ENCODE results near the gene OPCML. TPM values are rescaled to one million over a fixed set of nuclear protein-coding genes. Genes with fewer than 3 reads are reported as not detected.

The OPCML gene
- total and polyA plus RNA-seq, 12 donors, result under 0.01 to 1.2 (median 0.39) TPM

DNA sequence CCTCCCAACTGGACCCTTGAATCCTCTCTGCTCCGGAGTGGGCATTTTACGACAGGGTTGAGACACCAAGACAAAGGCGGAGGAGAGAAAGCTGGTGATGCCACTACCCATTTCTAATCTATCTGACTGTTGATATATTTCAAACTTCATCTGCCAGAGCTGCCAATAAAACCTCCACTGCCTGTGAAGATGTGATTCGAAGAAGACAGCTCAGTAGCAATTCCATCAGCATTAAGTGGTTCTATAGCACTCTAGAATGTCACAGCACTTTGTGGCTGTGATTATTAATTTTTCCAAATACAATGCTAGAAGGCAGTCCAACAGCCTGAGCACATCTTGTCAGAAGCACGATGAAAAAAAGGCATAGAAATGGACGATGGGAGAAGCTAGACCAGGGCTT, 282.8 kb downstream of the OPCML start:
- intact Hi-C loops (cut with DNase I), result no loop called here
- H3K9me3 ChIP-seq, result peaks cover 0 to 3% (median 0%) of the 10 kb centered on the region in 11 donors
- no peaks in the 10 kb centered on the region for H3K36me3 ChIP-seq
- no peak overlapping the region for H3K27ac ChIP-seq
- H3K4me1 ChIP-seq, result no peaks in the 10 kb centered on the region
- WGBS, 2 donors, result 82 to 84% methylated on average over 6 of the region's 6 CpGs
- H3K4me3 ChIP-seq, result no peak overlapping the region
- no peak for DNase-seq
- no peak for ATAC-seq
- TF ChIP-seq, protein P1, sequence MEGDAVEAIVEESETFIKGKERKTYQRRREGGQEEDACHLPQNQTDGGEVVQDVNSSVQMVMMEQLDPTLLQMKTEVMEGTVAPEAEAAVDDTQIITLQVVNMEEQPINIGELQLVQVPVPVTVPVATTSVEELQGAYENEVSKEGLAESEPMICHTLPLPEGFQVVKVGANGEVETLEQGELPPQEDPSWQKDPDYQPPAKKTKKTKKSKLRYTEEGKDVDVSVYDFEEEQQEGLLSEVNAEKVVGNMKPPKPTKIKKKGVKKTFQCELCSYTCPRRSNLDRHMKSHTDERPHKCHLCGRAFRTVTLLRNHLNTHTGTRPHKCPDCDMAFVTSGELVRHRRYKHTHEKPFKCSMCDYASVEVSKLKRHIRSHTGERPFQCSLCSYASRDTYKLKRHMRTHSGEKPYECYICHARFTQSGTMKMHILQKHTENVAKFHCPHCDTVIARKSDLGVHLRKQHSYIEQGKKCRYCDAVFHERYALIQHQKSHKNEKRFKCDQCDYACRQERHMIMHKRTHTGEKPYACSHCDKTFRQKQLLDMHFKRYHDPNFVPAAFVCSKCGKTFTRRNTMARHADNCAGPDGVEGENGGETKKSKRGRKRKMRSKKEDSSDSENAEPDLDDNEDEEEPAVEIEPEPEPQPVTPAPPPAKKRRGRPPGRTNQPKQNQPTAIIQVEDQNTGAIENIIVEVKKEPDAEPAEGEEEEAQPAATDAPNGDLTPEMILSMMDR (IDR thresholded peaks at IDR 0.05), result no peak
- H3K27me3 ChIP-seq, result peaks cover 0 to 28% (median 7%) of the 10 kb centered on the region in 7 donors

DNA sequence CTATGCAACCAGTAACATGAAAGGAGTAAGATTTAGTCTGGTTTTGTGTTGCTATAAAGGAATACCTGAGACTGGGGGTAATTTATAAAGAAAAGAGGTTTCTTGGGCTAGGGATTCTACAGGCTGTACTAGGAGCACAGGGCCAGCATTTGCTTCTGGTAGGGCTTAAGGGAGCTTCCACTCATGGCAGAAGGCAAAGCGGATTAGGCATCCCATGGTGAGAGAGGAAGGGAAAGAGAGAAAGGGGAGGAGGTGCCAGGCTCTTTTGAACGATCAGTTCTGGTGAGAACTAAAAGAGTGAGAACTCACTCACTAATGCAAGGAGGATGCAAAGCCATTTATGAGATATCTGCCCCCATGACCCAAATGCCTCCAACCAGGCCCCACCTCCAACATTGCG, 283.2 kb downstream of the OPCML start:
- no peak overlapping the region for H3K27ac ChIP-seq
- 59 to 61% methylated on average over 3 of the region's 3 CpGs for WGBS, 2 donors
- peaks cover 0 to 3% (median 0%) of the 10 kb centered on the region in 11 donors for H3K9me3 ChIP-seq
- no peaks in the 10 kb centered on the region for H3K4me1 ChIP-seq
- peaks cover 0 to 32% (median 7%) of the 10 kb centered on the region in 7 donors for H3K27me3 ChIP-seq
- no peak for ATAC-seq
- H3K36me3 ChIP-seq, result no peaks in the 10 kb centered on the region
- H3K4me3 ChIP-seq, result no peak overlapping the region
- TF ChIP-seq, protein P1 (IDR thresholded peaks at IDR 0.05), result no peak
- intact Hi-C loops (cut with DNase I), result no loop called here
- DNase-seq, result no peak

DNA sequence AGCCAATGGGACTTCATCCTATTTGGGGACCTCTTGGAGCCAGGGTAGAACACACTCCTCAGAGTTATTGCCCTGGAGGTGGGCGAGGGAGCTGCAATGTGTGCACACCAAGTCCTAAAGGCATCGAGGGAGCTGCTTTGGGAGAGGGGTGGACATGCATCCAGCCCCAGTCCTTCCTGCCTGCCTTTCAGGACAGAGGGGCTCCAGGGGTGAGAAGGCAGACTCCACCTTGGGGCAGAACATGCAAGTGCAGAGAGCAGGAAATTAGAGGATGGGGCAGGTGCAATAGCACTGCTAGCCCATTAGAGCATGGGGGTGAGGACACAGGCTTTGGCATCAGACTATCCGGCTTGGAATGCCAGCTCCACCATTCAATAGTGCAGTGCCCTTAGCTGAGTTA, 288.5 kb downstream of the OPCML start:
- intact Hi-C loops (cut with DNase I), result loop anchor here in 1 of 10 donors (5.0 kb wide), 1 partner anchor 172 kb away; no protein-coding TSS in a partner anchor
- no peak overlapping the region for H3K4me3 ChIP-seq
- peaks cover 0 to 3% (median 0%) of the 10 kb centered on the region in 11 donors for H3K9me3 ChIP-seq
- no peaks in the 10 kb centered on the region for H3K4me1 ChIP-seq
- TF ChIP-seq, protein P1 (IDR thresholded peaks at IDR 0.05), result no peak
- WGBS, 2 donors, result 75 to 78% methylated on average over 3 of the region's 3 CpGs
- H3K27ac ChIP-seq, result no peak overlapping the region
- peaks cover 0 to 48% (median 16%) of the 10 kb centered on the region in 7 donors for H3K27me3 ChIP-seq
- no peaks in the 10 kb centered on the region for H3K36me3 ChIP-seq
- no peak for ATAC-seq
- no peak for DNase-seq

DNA sequence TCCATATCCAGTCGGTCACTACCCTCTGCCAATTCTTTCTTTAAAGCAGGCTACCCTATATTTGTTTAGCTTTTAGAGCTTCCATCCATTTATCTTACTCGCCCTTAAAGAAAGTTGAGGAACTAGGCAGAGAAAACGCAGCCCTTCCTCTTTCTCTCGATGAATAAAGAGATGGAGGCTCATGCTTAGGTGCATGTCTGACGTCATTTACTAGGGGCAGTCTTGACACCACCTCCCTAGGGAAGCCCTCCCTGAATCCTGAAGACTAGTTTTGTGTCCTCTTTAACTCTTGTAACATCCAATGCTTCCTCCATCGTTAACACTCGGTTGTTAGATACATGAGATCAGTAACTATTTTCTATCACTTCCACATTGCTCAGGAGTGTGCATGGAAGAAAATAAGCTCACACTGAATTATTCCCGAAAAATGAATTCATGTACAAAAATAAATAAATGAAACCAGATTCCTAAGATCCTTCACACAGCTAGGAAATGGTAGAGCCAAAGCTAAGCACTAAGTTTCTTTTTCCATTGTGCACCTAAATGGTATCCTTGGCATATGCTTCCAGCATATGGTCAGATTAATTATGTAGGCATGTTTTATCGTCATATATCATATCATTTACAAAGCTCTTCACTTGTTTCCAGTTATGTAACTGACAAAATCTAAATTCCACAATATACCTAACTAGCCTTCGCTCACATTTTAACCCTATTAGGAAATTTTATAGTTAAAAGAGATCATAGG, 291.2 kb downstream of the OPCML start:
- WGBS, 2 donors, result 80 to 84% methylated on average over 10 of the region's 10 CpGs
- no peak overlapping the region for H3K4me3 ChIP-seq
- H3K27me3 ChIP-seq, result peaks cover 0 to 43% (median 19%) of the 10 kb centered on the region in 7 donors
- no peaks in the 10 kb centered on the region for H3K36me3 ChIP-seq
- intact Hi-C loops (cut with DNase I), result loop anchor here in 1 of 10 donors (5.0 kb wide), 1 partner anchor 169 kb away; no protein-coding TSS in a partner anchor
- no peaks in the 10 kb centered on the region for H3K4me1 ChIP-seq
- DNase-seq (no peak), ATAC-seq (no peak)
- TF ChIP-seq, protein P1 (IDR thresholded peaks at IDR 0.05), result no peak
- no peak overlapping the region for H3K27ac ChIP-seq
- H3K9me3 ChIP-seq, result peaks cover 0 to 3% (median 0%) of the 10 kb centered on the region in 11 donors
